Activated CD4-positive, CD25-positive, alpha-beta regulatory T cell (primary cell): ENCODE measurements around the gene TRIM13.

ENCODE experiments used
- DNase-seq, 4 experiments: peaks; one replicate each; lab custom pipeline; 2025; lab: John Stamatoyannopoulos, UW

The TRIM13 gene

DNA sequence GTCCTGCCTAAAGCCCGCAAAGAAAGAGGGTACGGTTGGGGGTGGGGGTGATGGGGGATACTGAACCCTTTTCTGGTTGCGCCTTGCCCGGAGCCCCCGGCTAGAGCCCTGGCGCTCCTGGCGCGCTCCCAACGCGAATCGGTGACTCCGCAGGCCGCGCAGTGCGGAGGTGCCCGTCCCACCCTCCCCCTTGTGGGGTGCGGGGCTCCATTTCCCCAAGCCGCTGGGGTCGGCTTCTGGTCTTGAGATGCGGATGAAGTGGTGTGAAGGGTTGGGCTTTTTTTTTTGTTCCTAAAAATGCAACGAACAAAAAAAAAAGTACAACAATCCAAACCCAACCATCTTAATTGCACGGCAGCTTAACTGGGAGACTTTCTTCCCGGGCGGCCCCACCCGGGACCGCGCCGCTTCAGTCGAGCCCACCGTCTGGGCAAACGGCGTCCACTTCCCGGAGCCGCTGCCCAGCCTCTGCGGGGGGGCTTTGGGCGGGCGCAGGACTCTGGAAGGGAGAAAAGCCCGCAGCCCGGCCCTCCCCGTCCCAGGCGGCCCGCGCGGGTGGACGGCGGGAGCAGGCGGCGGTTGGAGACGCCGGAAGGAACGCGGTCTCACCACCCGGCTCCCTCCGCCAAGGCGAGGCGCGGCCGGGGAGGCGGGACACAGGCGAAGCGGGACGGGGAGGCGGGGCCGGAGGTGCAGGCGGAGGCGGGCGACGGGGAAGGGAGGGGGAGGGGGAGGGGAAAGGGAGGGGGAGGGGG, 504 bp upstream of the TRIM13 start:
- peak; percentile 80 to 89 (median 82) for DNase-seq

DNA sequence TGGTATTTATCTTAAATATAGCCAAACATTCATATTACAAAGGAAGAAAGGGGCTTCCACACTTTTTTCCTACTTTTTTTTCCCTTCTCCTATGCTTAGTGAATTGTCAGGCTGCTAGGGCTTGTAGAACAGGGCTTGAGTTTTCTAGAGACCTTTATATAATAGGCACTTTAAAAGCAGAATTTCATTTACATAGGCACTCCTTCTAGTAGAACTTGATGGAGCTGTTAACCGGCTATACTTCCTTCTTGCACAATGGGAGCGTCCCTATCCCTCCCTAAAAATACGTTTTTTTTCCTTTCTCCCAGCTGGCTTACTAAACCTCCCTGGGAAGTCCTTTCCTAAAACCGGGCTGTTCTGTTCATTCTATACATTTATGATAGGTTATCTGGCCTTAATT, 1.1 kb downstream of the TRIM13 start:
- no peak for DNase-seq

- no peak for DNase-seq
Measured at GRCh38 chr13:49998714-49999624, 2.1 kb downstream of the TRIM13 start.

- DNase-seq: no peak
Measured at GRCh38 chr13:50001287-50001686, 4.4 kb downstream of the TRIM13 start.

GRCh38 chr13:50006426-50007135, 9.7 kb downstream of the TRIM13 start:
- no peak for DNase-seq

DNA sequence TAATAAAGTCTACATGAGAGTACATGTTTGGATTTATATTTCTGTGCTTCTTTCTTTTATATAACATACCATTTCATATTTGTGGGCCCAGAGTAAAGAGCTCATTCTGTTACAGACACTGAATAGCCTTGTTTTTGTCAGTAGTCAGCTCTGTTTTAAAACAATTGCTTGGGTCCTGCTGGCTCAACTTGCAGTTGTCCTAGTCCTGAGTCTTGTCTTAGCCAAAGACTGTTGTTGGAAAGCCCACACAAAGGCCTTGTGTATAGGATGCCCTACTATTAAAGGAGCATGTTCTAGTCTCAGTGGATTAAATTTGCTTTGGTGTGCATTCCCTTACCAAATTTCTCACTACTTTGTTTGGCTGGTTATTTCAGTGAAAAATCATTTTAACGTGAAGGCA, 14.6 kb downstream of the TRIM13 start:
- DNase-seq: no peak

DNA sequence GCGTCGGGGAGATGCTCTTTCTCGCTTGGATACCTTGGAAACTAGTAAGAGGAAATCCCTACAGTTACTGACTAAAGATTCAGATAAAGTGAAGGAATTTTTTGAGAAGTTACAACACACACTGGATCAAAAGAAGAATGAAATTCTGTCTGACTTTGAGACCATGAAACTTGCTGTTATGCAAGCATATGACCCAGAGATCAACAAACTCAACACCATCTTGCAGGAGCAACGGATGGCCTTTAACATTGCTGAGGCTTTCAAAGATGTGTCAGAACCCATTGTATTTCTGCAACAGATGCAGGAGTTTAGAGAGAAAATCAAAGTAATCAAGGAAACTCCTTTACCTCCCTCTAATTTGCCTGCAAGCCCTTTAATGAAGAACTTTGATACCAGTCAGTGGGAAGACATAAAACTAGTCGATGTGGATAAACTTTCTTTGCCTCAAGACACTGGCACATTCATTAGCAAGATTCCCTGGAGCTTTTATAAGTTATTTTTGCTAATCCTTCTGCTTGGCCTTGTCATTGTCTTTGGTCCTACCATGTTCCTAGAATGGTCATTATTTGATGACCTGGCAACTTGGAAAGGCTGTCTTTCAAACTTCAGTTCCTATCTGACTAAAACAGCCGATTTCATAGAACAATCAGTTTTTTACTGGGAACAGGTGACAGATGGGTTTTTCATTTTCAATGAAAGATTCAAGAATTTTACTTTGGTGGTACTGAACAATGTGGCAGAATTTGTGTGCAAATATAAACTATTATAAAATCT, 15.7 kb downstream of the TRIM13 start:
- DNase-seq: no peak

- no peak for DNase-seq
Measured at GRCh38 chr13:50014386-50014785, 17.5 kb downstream of the TRIM13 start.

GRCh38 chr13:50015258-50015657, 18.4 kb downstream of the TRIM13 start, which contains the start of gene KCNRG:
Gene KCNRG (plus strand): TSS chr13:50015444. CDS start chr13:50015494, 50 bp downstream.
- no peak for DNase-seq

DNA sequence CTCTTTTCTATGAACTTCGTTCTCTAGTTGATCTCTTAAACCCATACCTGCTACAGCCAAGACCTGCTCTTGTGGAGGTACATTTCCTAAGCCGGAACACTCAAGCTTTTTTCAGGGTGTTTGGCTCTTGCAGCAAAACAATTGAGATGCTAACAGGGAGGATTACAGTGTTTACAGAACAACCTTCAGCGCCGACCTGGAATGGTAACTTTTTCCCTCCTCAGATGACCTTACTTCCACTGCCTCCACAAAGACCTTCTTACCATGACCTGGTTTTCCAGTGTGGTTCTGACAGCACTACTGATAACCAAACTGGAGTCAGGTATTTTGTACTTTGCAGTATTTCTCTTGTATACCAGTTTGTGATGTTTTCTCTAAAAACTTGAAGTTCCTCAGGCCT, 18.9 kb downstream of the TRIM13 start:
- DNase-seq: no peak

DNA sequence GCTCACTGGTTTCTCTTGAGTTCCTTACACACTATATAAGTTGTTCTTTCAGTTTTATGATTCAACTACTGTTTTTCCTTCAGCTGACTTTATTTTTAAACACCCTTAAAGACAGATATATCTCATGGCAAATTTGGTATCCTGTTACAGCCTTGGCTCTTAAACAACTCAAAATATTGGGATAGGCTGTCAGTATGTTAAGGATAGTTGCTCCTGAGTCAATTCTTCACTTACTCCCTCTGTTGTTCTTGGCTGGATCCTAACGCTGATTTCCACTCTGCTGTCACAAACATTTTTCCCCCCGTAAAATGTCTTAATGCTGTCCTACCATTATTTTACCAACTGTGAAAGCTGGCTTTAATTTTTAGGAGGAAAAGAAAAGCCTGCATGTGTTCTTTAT, 19.6 kb downstream of the TRIM13 start:
- DNase-seq: no peak

GRCh38 chr13:50017819-50018218, 21.0 kb downstream of the TRIM13 start:
- DNase-seq: no peak

DNA sequence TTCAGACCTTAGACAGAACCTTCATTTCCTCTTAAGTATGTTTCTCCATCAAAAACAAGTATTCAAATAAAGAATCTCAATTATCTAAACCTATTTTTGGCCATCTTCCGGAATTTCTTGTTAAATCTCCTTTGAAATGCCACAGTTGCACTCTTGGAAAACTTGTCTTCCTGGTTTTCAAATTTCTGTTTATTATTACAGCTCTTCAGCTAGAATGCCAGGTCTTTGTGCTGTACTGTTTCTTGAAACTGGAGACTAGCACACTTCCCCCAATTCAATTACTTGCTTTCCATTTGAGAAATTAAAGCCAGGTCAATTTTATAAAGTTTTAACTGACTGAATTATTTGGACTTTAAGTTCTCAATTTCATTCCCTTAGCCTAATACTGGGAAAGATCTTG, 28.6 kb downstream of the TRIM13 start:
- no peak for DNase-seq

DNA sequence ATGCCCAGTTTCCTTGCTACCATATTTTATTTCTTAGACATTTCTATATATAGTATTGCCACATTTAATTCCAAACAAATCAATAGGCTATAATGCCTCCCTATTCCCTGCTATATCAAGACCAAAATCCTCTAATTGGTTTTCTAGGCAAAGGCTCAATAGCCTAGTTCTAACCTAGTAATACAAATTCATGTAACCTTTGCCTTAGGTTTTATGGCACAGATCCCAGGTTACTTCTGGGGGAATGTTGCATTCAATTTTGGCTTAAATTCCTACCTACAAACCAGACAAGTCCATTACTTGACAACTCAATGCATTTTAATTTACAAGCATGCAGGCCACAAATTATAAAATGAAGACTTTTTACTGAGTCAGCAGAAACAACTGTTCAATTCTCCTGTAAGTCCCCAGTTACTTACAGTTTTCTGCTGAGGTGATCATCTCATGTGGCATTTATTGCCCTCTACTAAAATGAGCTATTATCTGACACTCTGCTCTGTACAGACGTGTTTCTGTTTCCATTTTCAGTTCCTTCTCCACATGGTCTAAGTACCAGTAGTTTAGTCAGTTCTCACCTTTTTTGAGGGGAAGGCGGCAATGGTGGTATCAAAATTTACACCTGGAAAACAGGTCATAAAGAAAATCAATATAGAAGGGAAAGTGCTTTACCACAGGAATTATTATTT, 30.1 kb downstream of the TRIM13 start:
- no peak for DNase-seq

GRCh38 chr13:50030315-50030714, 33.5 kb downstream of the TRIM13 start:
- DNase-seq: no peak

DNA sequence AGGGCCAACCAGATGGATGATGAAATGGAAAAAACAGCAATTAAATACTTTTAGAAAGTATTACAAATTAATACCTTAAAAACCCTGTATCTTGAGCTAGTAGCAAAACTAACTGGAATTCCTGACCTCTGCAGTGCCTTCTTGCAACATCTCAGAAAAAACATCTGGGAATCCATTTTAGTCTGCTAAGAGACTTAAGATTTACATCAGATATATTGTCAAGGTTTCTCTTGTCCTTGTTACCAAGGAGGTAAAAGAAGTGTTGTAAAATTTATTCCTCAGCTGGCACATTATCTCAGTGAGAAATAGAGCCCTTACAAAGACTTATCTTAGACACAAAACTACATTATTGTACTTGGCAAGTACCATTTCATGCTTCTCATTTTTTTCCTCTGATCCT, 36.9 kb downstream of the TRIM13 start:
- DNase-seq: no peak

GRCh38 chr13:50037788-50038187, 40.9 kb downstream of the TRIM13 start:
- no peak for DNase-seq

- DNase-seq: no peak
Measured at GRCh38 chr13:50038266-50038665, 41.4 kb downstream of the TRIM13 start.

- DNase-seq: no peak
Measured at GRCh38 chr13:50052478-50052877, 55.6 kb downstream of the TRIM13 start.

- DNase-seq: no peak
Measured at GRCh38 chr13:50053844-50054243, 57.0 kb downstream of the TRIM13 start.

DNA sequence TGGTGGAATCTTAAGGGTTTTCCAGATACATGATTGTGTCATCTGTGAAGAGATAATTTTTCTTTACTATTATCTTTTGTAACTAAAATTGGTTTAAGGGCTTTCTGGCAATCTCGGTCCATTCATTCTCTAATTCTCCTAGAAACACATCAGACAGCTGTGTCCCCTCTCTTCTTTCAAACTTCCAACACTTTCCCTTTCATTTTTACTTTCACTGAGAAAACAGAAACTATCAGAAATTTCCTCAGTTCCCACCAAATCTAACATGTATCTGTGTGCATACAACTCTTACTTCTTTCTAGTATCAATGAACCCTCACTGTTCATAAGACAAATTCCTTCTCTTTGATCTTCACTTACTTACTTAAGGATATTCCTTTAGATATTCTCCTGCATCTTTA, 58.6 kb downstream of the TRIM13 start:
- no peak for DNase-seq
